Cardiac septum (tissue), 1 donor: ENCODE measurements around the gene SQOR. TPM values are rescaled to one million over a fixed set of nuclear protein-coding genes. Genes with fewer than 3 reads are reported as not detected.

ENCODE experiments used
- DNase-seq: peaks from one replicate; pipeline ENCODE4 v3.0.0-alpha.2; 2020; ENCODE audit warnings: low spot score
- intact Hi-C: fragments of 100-400 bp; cut with DNase I; formaldehyde crosslinking; loops from one replicate; pipeline ENCODE4 v1.14.0; 2022
- total RNA-seq: library from RNA; stranded (reverse); fragmentation: NEBNext Ultra II Directional; extraction: Animal tissue kit (Norgen Biotek cat#: 25700); gene quantifications from one replicate; pipeline ENCODE4 v1.2.1, GENCODE V29; 2021
- donor health status: DM: no; HTN: no; CAD: no.

SQOR gene
- total RNA-seq, 1 donor from 2014 or later, result 12.3 TPM

DNA sequence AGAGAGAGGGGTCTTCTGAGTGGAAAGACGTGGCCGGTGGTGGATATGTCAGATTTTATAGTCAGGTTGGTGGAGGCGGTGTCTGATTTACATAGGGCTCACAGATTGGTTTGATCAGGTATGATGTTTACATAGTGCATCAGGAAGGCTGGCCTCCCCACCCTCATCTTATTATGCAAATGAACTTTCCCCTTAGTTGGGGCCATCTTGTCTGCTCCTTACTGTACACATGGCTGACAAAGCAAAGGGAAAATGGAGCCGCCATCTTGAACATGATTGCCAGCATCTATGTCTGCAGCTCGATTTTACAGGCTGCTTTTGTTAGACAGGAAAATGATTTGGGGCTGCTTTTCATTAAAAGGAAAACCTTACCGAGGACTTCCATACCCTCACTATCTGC lies 19.9 kb downstream of the SQOR start:
- no peak for DNase-seq
- intact Hi-C loops, result no loop called here

DNA sequence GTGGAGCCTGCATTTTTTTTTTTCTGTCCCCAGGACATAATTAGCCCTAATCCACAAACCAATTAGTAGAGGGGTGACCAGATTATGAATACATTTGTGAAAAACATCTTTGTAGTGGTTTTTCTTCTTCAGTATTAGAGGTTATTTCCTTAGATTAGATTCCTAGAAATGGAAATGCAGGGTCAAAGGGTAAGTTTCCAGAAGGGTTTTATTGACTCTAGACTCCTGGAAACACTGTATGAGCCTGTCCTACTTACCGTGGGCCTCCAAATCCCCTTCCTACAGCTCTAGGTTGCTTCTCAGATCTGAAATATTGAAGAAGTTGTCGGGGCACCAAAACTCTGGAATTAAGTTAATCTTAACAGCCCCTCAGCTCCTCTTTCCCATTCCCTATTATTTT lies 22.4 kb downstream of the SQOR start:
- intact Hi-C loops, result no loop called here

DNA sequence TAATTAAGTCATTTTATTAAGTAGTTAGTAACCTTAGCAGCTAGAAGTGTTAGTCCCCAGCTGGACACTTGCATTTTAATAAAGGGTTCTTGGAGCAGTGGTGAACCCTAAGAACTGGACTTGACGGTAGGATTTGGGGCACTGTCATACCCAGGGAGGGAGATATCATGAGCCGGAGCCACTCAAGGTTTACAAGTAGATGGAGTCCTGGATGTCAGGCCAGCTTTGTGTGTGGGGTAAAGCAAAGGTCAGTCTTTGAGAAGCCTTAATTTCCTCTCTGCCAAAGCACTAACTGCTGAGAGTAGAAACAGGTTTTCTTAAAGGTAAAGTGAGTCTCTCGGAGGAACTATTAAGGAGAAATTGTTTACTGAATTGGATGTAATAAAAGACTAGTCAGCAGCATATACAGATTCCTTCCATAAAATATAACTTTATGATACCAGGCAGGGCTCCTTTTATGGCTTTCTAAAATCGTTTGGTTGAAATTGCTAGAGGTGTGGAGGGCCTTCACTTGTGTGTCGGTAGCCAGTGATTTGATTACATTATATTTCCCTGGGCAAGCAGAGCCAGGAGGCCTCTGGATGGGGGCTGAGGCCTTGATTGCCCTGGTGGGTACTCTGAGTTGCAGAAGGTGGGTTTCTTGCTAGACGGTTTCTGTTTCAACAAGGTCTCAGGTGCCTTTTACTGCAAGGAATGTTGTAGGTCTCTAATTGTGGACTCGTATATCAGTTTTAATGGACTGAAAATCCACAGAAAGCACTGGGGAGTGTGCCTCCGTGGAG lies 23.1 kb downstream of the SQOR start:
- no peak for DNase-seq
- intact Hi-C loops, result no loop called here

More for the DNA sequence above, 22.4 kb downstream of the SQOR start:
- no peak for DNase-seq

DNA sequence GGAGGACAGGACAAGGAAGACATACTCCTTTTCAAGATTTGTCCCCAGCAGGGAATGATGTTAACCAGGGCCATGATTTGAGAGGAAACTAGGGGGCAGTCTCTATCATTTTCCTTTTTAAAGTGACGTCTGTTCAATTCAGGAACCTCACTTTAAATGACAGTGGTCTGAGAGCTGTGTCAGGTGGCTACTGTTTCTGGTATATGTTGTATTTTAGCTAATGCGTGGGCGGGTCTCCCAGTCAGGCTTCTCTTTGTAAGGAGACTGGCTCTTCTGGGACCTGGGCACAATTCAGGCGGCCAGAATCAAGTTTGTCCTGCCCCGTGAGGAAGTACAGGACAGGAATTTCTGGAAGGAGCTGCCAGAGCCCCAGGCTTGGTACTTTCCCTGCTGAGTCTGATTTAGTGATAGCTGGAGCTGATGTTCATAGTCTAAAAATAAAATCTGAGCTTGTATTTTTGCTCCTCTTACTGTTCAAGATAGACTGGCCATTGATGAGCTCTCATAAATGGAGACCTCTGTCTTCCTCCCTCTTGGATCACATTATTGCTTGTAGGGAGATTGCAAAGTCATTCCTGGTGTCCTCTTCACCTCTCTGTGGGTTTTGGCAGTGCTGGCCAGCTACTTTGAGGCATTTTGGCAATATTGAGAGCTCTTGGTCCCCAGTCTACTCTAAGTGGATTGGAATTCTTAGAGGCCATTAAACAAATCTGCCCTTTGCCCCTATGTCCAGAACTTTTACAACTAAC lies 25.6 kb downstream of the SQOR start:
- intact Hi-C loops, result no loop called here
- no peak for DNase-seq

DNA sequence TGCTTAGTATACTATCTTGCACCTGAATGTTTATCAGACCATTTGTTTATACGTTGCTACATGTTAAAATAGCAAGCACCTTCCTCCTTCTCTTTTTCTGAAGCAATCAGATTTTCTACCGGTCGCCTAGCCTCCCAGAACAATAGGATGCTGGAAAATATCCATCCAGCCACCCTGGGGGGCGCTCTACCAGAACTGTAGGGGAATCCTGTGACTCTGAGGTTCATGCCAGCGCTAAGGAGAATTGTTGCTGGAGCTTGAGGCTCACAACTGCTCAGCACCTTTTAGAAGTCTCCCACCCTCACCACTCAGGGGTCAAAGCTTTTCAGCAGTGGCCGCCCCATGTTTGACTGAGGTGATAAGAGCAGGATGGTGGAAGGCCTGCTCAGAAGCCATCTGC lies 27.5 kb downstream of the SQOR start:
- no peak for DNase-seq
- intact Hi-C loops, result no loop called here

DNA sequence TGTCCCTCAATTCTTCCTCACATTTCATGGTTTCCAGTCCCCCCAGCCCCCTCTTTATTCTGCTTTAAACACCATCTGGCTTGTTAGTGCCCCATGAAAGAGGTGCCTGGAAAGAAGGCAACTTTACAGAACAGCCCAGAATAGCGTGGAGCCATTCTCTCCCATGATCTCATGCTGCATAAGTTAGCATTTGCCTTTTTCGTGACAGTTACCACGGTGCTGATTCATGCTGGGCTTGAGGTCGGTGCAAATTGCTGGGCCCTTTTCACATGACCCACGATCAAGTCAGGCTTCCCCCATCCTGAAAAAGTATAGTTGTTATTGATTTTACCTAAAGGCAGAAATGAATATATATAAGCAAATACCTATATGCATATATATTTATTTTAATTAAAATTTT lies 29.6 kb downstream of the SQOR start:
- DNase-seq, result no peak
- intact Hi-C loops, result no loop called here

DNA sequence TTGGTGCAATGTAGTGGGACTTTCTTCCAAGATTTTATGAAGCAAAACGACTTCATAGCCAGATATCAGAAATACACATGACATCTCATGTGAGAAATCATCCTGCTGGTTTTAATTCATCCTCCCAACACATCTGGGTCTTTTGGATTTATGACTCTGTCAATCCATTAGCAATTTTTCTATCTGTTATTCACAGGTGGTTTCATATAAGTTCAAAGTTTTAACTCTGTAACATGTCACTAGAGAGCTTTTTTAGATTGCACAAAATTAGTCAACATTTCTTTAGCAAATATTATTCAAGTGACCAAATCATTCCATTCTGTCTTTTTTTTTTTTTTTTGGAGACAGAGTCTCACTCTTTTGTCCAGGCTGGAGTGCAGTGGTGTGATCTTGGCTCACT lies 30.4 kb downstream of the SQOR start:
- no peak for DNase-seq
- intact Hi-C loops, result no loop called here

DNA sequence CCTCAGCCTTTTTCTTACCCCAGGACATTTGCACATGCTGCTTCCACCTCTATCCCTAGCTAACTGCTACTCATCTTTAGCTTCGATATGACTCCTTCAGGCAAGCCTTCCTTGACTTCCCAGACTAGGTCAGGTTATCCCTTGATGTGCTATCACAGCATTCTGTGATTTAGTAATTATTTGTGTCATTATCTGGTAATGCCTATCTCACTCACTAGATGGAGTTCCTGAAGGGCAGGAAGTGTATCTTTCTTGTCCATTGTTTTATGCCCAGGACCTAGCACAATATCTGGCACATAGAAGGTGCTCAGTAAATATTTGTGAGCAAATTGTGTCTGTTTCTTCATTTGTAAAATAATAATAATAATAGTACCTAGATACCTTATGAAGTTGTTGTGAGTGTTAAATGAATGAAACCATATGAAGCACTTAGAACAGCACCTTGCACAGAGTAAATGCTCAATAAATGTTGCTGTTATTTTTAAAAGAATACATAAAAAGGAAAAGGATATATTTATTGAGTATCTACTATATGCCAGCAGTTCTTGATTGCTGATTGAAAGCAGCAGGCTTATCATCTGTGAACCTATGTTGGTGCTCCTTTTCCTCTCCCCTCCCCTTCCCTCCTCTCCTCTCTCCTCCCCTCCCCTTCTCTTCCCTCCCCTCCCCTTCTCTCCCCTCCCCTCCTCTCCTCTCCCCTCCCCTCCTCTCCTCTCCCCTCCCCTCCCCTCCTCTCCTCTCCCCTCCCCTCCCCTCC lies 31.5 kb downstream of the SQOR start:
- no peak for DNase-seq
- intact Hi-C loops, result no loop called here

DNA sequence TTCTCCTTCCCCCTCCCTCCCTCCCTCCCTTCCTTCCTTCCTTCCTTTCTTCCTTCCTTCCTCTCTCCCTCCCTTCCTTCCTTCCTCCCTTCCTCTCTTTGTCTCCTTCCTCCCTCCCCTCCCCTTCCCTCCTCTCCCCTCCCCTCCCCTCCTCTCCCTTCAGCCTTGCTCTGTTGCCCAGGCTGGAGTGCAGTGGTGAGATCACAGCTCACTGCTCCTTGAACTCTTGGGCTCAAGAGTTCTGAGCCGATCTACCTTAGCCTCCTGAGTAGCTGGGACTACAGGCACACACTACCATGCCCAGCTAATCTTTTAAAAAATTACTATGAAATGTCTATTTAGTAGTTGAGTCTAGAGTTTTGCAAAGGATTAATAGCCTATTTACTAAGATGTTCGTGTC lies 32.2 kb downstream of the SQOR start:
- intact Hi-C loops, result no loop called here
- no peak for DNase-seq

DNA sequence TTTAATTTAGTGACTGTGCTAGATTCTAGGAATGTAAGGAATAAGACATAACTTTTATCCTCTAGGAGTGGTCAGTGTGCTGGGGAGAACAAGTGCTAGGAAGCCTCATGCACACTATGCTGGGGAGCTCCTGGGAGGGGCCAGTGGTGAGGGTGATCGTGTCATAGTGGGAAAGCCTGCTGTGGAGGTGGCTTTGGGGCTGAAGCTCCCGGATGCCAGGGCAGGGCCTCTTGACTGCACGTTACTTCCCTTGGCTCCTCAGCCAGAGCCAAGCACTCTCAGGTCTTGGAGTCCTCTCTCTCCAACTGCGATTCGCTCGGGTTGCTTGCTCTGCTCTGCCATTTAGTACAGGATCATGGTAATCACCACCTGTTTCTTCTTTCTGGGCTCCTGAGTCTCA lies 33.6 kb downstream of the SQOR start:
- intact Hi-C loops, result no loop called here
- no peak for DNase-seq

DNA sequence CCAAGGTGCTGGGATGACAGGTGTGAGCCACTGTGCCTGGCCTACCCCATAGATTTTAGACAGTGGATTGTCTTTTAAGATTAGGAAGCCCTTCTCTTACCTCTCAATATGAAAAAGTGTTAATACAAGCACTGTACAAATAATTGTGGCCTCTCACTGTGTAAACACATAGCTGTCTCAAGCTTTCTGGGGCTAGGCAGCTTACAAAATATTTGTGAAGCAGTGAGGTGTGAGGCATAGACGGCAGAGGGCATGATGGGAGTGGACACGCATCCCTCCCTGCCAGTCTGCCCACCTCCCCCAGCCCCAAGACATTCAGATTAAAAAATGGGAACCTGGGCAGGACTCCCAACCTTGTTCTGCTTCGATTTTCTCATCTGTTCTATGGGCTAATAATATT lies 34.6 kb downstream of the SQOR start:
- intact Hi-C loops, result no loop called here
- no peak for DNase-seq

DNA sequence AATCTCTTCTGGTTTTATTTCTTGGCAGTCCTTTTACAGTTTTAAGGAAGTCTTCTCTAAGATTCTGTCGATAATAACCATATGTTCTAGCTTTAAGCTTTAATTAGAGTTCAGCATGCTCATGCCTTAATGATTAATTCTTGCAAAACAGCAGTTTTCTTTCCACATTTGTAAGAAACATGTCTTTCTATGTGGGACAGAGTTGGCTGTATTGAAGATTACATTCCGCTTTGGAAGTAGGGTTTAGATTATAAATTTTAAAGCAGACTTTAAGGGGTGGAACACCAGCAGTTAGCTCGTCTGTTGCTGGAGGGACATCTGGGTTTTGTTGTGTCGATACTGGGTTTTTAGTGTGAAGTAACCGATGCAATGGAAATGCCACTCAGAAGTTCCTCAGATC lies 35.3 kb downstream of the SQOR start:
- DNase-seq, result no peak
- intact Hi-C loops, result no loop called here

DNA sequence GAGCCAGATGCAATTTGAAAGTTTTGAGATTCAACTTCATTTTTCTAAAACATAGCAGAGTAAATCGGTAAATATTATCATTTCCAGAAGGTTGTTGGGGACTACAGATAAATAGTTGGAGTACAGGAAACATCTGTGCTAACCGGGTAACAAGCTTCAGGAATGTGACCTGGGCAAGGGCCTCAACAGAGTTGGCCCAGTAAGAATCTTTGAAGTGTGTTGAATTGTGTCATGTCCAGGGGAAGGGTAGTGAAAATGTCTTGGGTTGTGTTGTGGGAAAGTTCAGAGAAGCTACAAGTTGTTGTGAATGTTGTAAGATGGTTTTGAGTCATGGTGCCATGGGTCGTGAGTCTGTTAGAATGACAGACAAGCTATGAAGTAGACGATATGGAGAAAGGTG lies 35.7 kb downstream of the SQOR start:
- DNase-seq, result no peak
- intact Hi-C loops, result no loop called here

DNA sequence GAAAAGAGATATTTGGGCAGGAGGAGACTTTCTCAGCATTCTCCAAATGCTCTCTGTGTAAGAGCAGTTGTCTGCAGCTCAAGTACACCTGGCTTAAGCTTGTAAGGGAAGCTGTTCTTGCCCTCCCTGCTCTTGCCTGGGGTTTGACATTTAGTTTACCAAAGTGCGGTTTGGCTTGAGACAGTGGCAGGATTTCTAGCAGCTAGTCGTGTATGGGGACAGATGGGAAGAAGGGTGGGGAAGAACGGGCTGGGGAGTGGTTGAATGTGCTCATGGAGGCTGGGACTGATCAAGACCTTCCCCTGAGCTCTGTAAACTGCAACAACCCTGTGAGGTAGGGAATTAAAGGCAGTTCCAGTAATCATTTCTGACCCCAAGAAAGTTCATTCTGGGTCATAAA lies 39.8 kb downstream of the SQOR start:
- intact Hi-C loops, result no loop called here
- DNase-seq, result no peak

DNA sequence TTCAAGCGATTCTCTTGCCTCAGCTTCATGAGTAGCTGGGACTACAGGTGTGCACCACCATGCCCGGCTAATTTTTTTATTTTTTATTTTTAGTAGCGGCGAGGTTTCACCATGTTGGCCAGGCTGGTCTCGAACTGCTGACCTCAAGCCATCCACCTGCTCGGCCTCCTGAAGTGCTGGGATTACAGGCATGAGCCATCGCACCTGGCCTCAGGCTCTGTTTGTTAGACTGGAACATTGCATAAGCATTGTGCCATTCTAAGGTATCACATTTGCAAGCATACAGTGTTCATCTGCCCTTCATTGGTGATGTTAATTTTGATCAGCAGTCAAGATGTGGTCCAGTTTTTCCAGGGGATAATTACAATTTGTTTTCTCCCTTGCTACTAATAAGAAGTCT lies 43.0 kb downstream of the SQOR start:
- intact Hi-C loops, result no loop called here
- no peak for DNase-seq

DNA sequence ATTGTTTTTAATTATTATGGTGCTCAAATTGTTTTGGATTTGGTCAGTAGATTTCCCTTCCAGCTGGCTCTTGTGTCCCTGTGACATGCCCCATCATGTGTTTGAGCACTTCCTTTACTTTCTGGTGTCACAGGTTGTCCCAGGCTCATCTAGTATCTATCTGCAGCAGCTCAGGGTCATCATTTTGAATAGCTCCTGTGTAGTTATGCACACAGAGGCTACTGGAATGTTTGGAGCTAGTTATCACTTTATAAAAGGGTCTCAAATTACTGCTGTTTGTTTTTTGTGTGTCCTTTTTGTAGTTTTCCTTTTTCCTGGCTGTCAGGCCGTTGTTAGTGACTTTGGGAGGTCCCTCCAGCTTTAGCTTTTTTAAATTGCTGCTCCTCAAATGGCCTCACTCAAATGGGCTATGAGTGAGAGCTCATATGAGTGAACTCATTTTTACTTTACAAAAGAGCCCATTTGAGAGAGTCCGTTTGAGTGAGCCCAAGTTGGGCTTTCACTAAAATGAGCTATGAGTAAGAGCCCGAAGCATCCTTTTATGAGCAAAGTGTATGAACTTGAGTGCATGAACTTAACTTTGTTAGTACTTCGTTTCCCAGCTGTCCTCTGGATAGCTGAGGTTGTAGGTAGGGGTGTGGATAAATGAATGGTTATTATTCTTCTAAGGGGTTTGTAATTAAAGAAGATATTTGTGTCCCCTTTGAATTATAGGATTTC lies 43.8 kb downstream of the SQOR start:
- DNase-seq, result no peak
- intact Hi-C loops, result no loop called here

DNA sequence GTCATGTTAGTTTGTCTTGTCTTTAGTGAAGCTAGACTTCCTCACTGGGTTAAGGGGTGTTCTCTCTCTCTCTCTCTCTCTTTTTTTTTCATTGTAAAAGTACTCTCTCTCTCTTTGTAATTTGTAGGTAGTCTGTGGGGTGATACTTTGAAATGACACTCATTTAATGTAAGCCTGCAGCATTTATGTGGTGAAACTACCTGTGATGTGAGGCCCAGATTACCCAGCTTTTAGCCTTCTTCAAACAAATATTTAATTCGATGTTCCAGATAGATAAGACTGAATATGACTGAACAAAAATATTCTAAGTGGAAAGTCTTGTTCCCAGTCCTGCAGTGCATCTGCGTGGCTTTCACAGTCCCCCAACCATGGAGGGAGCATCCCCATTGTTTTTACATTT lies 49.7 kb downstream of the SQOR start:
- intact Hi-C loops, result no loop called here

DNA sequence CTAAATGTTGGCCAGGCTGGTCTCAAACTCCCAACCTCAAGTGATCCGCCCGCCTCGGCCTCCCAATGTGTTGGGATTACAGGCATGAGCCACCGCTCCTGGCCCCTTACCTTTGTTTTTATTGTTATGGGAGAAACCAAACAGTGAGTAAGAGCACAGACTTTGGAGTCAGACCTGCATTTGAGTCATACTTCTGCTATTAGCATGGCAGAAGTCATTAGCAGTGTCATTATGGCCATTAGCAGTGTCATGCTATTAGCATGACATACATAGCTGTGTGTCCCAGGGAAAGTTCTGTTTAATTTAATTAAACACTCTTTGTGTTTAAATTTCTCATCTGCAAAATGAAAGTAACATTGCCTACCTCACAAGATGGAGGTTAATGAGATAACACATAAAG lies 54.8 kb downstream of the SQOR start:
- no peak for DNase-seq
- intact Hi-C loops, result no loop called here

More for the DNA sequence above, 49.7 kb downstream of the SQOR start:
- no peak for DNase-seq

DNA sequence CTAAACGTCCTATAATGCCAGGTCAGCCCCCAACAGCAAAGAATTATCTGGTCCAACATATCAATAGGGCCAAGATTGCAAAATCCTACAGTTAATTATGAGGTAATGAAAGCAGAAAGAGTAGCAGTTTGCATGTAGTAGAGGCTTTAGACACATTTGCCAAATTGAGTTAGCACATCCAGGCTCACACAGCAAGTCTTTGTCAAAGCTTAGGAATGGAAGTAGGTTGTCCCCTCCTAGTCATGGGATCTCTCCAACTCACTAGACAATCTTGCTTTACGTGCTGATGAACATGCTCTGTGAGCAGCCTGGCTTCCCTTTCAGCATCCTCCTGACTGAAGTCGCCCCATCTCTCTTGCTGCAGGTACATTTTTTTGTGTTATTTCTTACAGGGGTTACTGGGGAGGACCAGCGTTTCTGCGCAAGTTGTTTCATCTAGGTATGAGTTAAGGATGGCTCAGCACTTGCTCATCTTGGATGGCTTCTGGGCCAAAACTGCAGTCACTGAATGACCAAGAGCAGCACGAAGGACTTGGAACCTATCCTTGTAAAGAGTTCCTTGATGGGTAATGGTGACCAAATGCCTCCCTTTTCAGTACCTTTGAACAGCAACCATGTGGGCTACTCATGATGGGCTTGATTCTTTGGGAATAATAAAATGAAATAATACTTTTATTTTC lies 55.9 kb downstream of the SQOR start:
- intact Hi-C loops, result no loop called here
- no peak for DNase-seq
